Neural progenitor cell (in vitro differentiated cells): ENCODE results near the gene ITGA5. TPM values are rescaled to one million over a fixed set of nuclear protein-coding genes. Genes with fewer than 3 reads are reported as not detected.

Source experiments
- DNase-seq: peaks from one replicate; pipeline ENCODE4 v3.0.0-alpha.2; 2016; ENCODE audit warnings: low spot score
- H2AFZ ChIP-seq: fragments of 200-600 bp; sonication (generic); replicated peaks from 2 replicates; pipeline ENCODE4 v1.6.1; 2016; ENCODE audit warnings: antibody characterized with exemption
- H3F3A ChIP-seq: fragments of 200-600 bp; sonication (generic); 2 replicates; pipeline ENCODE4 v1.6.1; 2016; ENCODE audit warnings: antibody characterized with exemption, low read depth
- H3K27ac ChIP-seq: fragments of 200-600 bp; sonication (generic); 2 replicates; pipeline ENCODE4 v1.5.1; 2016; ENCODE audit warnings: mild to moderate bottlenecking
- H3K27me3 ChIP-seq: fragments of 200-600 bp; sonication (generic); 2 replicates; pipeline ENCODE4 v1.6.1; 2016; ENCODE audit warnings: mild to moderate bottlenecking, moderate library complexity
- H3K36me3 ChIP-seq: fragments of 200-600 bp; sonication (generic); 2 replicates; pipeline ENCODE4 v1.5.1; 2016
- H3K4me1 ChIP-seq: fragments of 200-600 bp; sonication (generic); 2 replicates; pipeline ENCODE4 v1.6.1; 2016; ENCODE audit warnings: mixed run types
- H3K4me2 ChIP-seq: fragments of 200-600 bp; sonication (generic); 2 replicates; pipeline ENCODE4 v1.6.1; 2016
- H3K4me3 ChIP-seq: fragments of 200-600 bp; sonication (generic); 2 replicates; pipeline ENCODE4 v1.5.1; 2016
- H3K79me2 ChIP-seq: fragments of 200-600 bp; sonication (generic); 2 replicates; pipeline ENCODE4 v1.6.1; 2016; ENCODE audit warnings: low read depth
- H3K9ac ChIP-seq: fragments of 200-600 bp; sonication (generic); 2 replicates; pipeline ENCODE4 v1.6.1; 2016
- H3K9me3 ChIP-seq: fragments of 200-600 bp; sonication (generic); 2 replicates; pipeline ENCODE4 v1.5.1; 2016; ENCODE audit warnings: low read depth
- H4K20me1 ChIP-seq: fragments of 200-600 bp; sonication (generic); 2 replicates; pipeline ENCODE4 v1.6.1; 2016; ENCODE audit warnings: low read depth
- H3K27ac Mint-ChIP-seq: 3 replicates; pipeline ENCODE4 v1.8.0; 2021; ENCODE audit warnings: mixed read lengths
- H3K27me3 Mint-ChIP-seq: 2 replicates; pipeline ENCODE4 v1.8.0; 2022; ENCODE audit warnings: low read depth, mild to moderate bottlenecking, inconsistent platforms, moderate library complexity, mixed read lengths; ENCODE audit not compliant: insufficient read depth
- H3K36me3 Mint-ChIP-seq: 3 replicates; pipeline ENCODE4 v1.8.0; 2021; ENCODE audit warnings: mixed read lengths
- H3K4me1 Mint-ChIP-seq: 3 replicates; pipeline ENCODE4 v1.8.0; 2021; ENCODE audit warnings: mixed read lengths
- H3K4me3 Mint-ChIP-seq: 3 replicates; pipeline ENCODE4 v1.8.0; 2021; ENCODE audit warnings: mild to moderate bottlenecking, moderate library complexity, mixed read lengths
- H3K9me3 Mint-ChIP-seq: 3 replicates; pipeline ENCODE4 v1.8.0; 2020; ENCODE audit warnings: mixed read lengths
- CTCF ChIP-seq: fragments of 200-600 bp; sonication (generic); IDR thresholded peaks from 2 replicates; pipeline ENCODE4 v1.5.1; 2017; ENCODE audit warnings: antibody characterized with exemption, mild to moderate bottlenecking
- EZH2 ChIP-seq: fragments of 200-600 bp; sonication (generic); IDR thresholded peaks from 2 replicates; pipeline ENCODE4 v1.6.1; 2017; ENCODE audit warnings: antibody characterized with exemption, mild to moderate bottlenecking, moderate library complexity
- EZH2phosphoT487 ChIP-seq: fragments of 200-600 bp; sonication (generic); IDR thresholded peaks from 2 replicates; pipeline ENCODE4 v1.6.1; 2017; ENCODE audit warnings: antibody characterized with exemption
- total RNA-seq: library from RNA; depleted of rRNA; stranded (reverse); fragments of >200 nt; gene quantifications from 2 replicates; pipeline ENCODE4 v1.2.3, GENCODE V29; 2015; ENCODE audit warnings: low replicate concordance

Gene ITGA5
- total RNA-seq, 1 donor from 2014 or later: 37.7 TPM

DNA sequence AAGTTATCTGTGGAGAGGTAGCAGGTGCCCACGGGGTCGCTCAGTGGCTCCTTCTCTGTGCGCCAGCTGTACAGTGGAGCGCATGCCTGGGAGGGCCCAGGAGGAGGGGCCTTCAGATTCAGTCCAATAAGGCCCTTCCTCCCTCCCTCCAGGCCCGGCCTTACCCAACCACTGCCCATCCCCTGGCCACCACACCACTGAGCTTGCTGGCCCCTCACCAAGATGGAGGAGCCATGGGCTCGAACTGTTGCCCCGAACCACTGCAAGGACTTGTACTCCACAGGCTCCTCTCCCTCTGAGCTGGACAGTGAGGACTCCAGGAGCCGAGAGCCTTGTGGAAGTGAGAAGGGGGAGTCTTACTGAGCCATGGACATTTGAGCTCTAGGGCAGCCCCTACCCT, 9.8 kb downstream of the ITGA5 start:
- Histone ChIP-seq H3K4me1 (no peaks in the 10 kb centered on the region), H3K4me2 (no peak overlapping the region), H3K27ac (no peak overlapping the region), H3K9ac (no peak overlapping the region), H3K9me3 (no peaks in the 10 kb centered on the region), H3F3A (peaks cover 2% of the 10 kb centered on the region), H3K79me2 (peaks cover 10% of the 10 kb centered on the region), H2AFZ (no peak overlapping the region), H3K27me3 (no peaks in the 10 kb centered on the region), H4K20me1 (peaks cover 34% of the 10 kb centered on the region), H3K4me3 (no peak overlapping the region), H3K36me3 (no peaks in the 10 kb centered on the region)
- Mint-ChIP-seq H3K4me1 (peaks cover 3% of the 10 kb centered on the region), H3K9me3 (no peaks in the 10 kb centered on the region), H3K4me3 (no peak overlapping the region), H3K27ac (no peak overlapping the region), H3K27me3 (peaks cover 10% of the 10 kb centered on the region), H3K36me3 (peaks cover 24% of the 10 kb centered on the region)
- TF ChIP-seq EZH2phosphoT487 (no peak), CTCF (no peak), EZH2 (no peak)
- no peak for DNase-seq

DNA sequence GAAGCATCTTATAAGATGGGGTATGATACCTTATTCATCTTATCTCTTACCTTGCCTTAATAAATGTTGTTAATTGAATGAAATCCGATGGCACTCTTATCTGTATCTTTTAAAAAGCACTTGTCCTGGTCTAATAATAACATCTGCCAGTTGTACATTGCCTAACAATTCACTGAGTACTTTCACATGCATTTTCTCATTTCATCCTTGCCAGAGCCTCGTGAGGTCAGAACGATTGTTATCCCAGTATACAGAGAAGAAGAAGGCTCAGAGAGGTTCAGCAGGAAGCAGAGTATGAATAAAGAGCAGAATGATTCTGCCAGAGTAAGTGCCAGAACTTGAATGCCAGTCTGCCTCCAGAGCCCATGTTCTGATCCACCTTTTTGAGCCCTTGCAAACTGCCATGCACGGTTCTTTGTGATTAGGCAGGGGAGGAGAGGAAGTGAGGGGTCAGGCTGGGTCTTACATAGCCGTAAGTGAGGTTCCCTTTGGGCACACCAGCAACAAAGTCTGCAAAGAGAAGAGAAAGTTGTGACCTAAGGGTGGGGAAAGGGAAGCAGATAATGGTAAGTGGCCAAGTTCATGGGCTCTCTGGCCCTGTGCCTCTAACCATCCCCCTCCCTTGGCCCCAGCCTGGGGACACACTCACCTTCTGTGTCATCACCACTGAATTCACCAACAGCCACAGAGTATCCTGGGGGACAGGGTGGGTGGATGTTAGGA, 11.7 kb downstream of the ITGA5 start:
- Histone ChIP-seq H3K9me3 (no peaks in the 10 kb centered on the region), H4K20me1 (peaks cover 18% of the 10 kb centered on the region), H3K27me3 (no peaks in the 10 kb centered on the region), H3K4me2 (no peak overlapping the region), H3F3A (peaks cover 2% of the 10 kb centered on the region), H3K4me3 (no peak overlapping the region), H3K9ac (no peak overlapping the region), H3K4me1 (no peaks in the 10 kb centered on the region), H3K36me3 (no peaks in the 10 kb centered on the region), H3K79me2 (no peaks in the 10 kb centered on the region), H3K27ac (no peak overlapping the region), H2AFZ (no peak overlapping the region)
- peaks cover 36% of the 10 kb centered on the region for H3K36me3 Mint-ChIP-seq
- peaks cover 8% of the 10 kb centered on the region for H3K27me3 Mint-ChIP-seq
- no peaks in the 10 kb centered on the region for H3K9me3 Mint-ChIP-seq
- H3K4me1 Mint-ChIP-seq: peaks cover 4% of the 10 kb centered on the region
- TF ChIP-seq EZH2: no peak
- TF ChIP-seq CTCF: no peak
- no peak for TF ChIP-seq EZH2phosphoT487
- no peak for DNase-seq
- no peak overlapping the region for H3K27ac Mint-ChIP-seq
- no peak overlapping the region for H3K4me3 Mint-ChIP-seq

DNA sequence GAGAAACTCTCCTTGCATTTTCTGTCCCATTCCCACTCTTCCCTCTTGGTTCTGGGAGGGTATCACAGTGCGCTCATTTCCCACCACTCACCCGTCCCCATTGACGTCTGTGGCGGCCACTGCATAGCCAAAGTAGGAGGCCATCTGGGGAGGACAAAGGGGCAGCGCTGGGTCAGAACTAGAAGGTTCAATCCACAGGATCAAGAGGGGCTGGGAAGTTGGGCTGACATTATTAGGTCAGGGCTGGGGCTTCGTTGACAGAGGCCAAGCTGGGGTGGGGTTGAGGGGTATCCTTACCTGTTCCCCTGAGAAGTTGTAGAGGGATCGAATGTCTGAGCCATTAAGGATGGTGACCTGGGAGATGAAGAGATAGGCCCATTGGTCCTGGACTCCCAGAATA, 13.5 kb downstream of the ITGA5 start:
- Histone ChIP-seq H2AFZ (no peak overlapping the region), H3K36me3 (no peaks in the 10 kb centered on the region), H3K4me1 (no peaks in the 10 kb centered on the region), H4K20me1 (peaks cover 4% of the 10 kb centered on the region), H3K4me3 (no peak overlapping the region), H3K27me3 (no peaks in the 10 kb centered on the region), H3F3A (peaks cover 2% of the 10 kb centered on the region), H3K9me3 (no peaks in the 10 kb centered on the region), H3K9ac (no peak overlapping the region), H3K4me2 (no peak overlapping the region), H3K79me2 (no peaks in the 10 kb centered on the region), H3K27ac (no peak overlapping the region)
- Mint-ChIP-seq H3K27me3 (peaks cover 10% of the 10 kb centered on the region), H3K4me1 (peaks cover 4% of the 10 kb centered on the region), H3K27ac (no peak overlapping the region), H3K9me3 (no peaks in the 10 kb centered on the region), H3K36me3 (peaks cover 39% of the 10 kb centered on the region), H3K4me3 (peak overlapping the region; percentile 24)
- no peak for DNase-seq
- TF ChIP-seq EZH2 (no peak), CTCF (no peak), EZH2phosphoT487 (no peak)
